ENCODE measurements around the gene MAP1B.

DNA sequence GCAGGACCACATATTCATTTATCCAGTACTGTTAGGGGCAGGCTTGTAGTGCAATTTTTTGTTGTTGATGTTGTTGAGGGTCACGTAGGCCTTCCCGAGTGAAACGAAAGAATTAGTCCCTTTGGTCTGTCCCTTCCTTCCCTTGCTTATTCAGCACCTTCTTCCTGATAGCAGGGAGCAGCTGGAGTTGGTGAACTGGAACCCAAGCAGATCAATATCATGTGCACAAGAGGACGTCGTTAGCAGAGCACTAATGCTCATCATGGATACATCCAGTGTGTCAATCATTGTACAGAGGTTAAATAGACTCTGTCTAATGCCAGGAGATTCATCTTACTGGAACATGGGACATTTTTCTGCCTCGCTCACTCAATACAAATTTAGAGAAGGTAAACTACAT, 33.0 kb upstream of the MAP1B start:
- TF ChIP-seq YY1 (IDR thresholded peaks at IDR 0.05) (no peak), GABPA (IDR thresholded peaks at IDR 0.05 in 1 of 2, conservative IDR thresholded peaks at IDR 0.05 in 1 of 2) (no peak)
- TF ChIP-seq, protein P1, sequence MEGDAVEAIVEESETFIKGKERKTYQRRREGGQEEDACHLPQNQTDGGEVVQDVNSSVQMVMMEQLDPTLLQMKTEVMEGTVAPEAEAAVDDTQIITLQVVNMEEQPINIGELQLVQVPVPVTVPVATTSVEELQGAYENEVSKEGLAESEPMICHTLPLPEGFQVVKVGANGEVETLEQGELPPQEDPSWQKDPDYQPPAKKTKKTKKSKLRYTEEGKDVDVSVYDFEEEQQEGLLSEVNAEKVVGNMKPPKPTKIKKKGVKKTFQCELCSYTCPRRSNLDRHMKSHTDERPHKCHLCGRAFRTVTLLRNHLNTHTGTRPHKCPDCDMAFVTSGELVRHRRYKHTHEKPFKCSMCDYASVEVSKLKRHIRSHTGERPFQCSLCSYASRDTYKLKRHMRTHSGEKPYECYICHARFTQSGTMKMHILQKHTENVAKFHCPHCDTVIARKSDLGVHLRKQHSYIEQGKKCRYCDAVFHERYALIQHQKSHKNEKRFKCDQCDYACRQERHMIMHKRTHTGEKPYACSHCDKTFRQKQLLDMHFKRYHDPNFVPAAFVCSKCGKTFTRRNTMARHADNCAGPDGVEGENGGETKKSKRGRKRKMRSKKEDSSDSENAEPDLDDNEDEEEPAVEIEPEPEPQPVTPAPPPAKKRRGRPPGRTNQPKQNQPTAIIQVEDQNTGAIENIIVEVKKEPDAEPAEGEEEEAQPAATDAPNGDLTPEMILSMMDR (IDR thresholded peaks at IDR 0.05; ENCODE audit: low read depth, low read length, missing input control): no peak
- TF ChIP-seq, protein P2, sequence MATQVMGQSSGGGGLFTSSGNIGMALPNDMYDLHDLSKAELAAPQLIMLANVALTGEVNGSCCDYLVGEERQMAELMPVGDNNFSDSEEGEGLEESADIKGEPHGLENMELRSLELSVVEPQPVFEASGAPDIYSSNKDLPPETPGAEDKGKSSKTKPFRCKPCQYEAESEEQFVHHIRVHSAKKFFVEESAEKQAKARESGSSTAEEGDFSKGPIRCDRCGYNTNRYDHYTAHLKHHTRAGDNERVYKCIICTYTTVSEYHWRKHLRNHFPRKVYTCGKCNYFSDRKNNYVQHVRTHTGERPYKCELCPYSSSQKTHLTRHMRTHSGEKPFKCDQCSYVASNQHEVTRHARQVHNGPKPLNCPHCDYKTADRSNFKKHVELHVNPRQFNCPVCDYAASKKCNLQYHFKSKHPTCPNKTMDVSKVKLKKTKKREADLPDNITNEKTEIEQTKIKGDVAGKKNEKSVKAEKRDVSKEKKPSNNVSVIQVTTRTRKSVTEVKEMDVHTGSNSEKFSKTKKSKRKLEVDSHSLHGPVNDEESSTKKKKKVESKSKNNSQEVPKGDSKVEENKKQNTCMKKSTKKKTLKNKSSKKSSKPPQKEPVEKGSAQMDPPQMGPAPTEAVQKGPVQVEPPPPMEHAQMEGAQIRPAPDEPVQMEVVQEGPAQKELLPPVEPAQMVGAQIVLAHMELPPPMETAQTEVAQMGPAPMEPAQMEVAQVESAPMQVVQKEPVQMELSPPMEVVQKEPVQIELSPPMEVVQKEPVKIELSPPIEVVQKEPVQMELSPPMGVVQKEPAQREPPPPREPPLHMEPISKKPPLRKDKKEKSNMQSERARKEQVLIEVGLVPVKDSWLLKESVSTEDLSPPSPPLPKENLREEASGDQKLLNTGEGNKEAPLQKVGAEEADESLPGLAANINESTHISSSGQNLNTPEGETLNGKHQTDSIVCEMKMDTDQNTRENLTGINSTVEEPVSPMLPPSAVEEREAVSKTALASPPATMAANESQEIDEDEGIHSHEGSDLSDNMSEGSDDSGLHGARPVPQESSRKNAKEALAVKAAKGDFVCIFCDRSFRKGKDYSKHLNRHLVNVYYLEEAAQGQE (IDR thresholded peaks at IDR 0.05): no peak
